HepG2 (cell line): ENCODE results near the gene ZBTB25. TPM values are rescaled to one million over a fixed set of nuclear protein-coding genes. Genes with fewer than 3 reads are reported as not detected.

ENCODE experiments used
- ATAC-seq: fragments of 200-7000 bp; cut with Tn5 transposase; 3 replicates; pipeline ENCODE4 v1.9.1; 2020; ENCODE audit warnings: mild to moderate bottlenecking, moderate library complexity
- BruUV-seq: library from RNA; stranded (reverse); fragments of 400-500 nt; replicated peaks from 2 replicates; lab custom pipeline; 2021; lab: Mats Ljungman, UMichigan
- CTCF ChIA-PET: fragments of 300-600 bp; formaldehyde crosslinking; extraction: SDS; loops from one replicate; lab custom pipeline; 2021; ENCODE audit warnings: low total read pairs, inconsistent platforms, low intra/inter-chr PET ratio; lab: Yijun Ruan, JAX
- POLR2A ChIA-PET: fragments of 350-600 bp; sonication (Branson Sonifier 250); formaldehyde crosslinking; loops from one replicate; lab custom pipeline; 2020; ENCODE audit warnings: antibody characterized with exemption, inconsistent platforms; lab: Yijun Ruan, JAX
- DNase-seq: peaks from one replicate; pipeline ENCODE4 v3.0.0-alpha.2; 2015; ENCODE audit warnings: low spot score
- FAIRE-seq: peaks from 3 replicates; lab custom pipeline; 2011; peaks lifted over from hg19 to GRCh38; lab: Jason Lieb, UNC
- H2AFZ ChIP-seq: one replicate; pipeline ENCODE4 v1.6.1; 2011; ENCODE audit warnings: low read length, inconsistent platforms
- H3K27ac ChIP-seq: fragments of 300-600 bp; 3 replicates; pipeline ENCODE4 v1.8.0; 2011; ENCODE audit warnings: mixed run types, mild to moderate bottlenecking, mixed read lengths, low read length, inconsistent platforms; ENCODE audit not compliant: insufficient read depth; ENCODE audit errors: extremely low read length
- H3K27me3 ChIP-seq, 2 experiments: fragments of 200-600 bp in 1 of 2; 2 replicates in 1 of 2; 3 replicates in 1 of 2; pipeline versions ENCODE4 v1.6.0 to v1.8.0; 2011; ENCODE audit warnings: low read length in 2 of 2, mild to moderate bottlenecking in 2 of 2, moderate library complexity in 2 of 2, inconsistent platforms in 1 of 2; ENCODE audit not compliant: insufficient read depth in 2 of 2, control insufficient read depth in 1 of 2
- H3K36me3 ChIP-seq, 2 experiments: fragments of 200-600 bp in 1 of 2; replicated peaks in 1 of 2; 2 replicates in 1 of 2; 3 replicates in 1 of 2; pipeline versions ENCODE4 v1.5.1 to v1.8.0; 2011; ENCODE audit warnings: low read length in 2 of 2, inconsistent platforms in 1 of 2; ENCODE audit not compliant: insufficient read depth in 2 of 2, control insufficient read depth in 1 of 2
- H3K4me1 ChIP-seq: 2 replicates; pipeline ENCODE4 v1.5.1; 2012; ENCODE audit warnings: low read length, inconsistent platforms; ENCODE audit not compliant: insufficient read depth
- H3K4me2 ChIP-seq: 2 replicates; pipeline ENCODE4 v1.6.0; 2011; ENCODE audit warnings: low read depth, low read length, inconsistent platforms
- H3K4me3 ChIP-seq, 3 experiments: fragments of 200-600 bp in 1 of 3; sonication (generic), shearing (Covaris generic) in 1 of 3; replicated peaks in 1 of 3; 2 replicates each; pipeline ENCODE4 v1.5.1; 2011 to 2016; ENCODE audit warnings: low read length in 3 of 3, inconsistent platforms in 2 of 3, low read depth in 2 of 3, mild to moderate bottlenecking in 2 of 3, control low read depth in 1 of 3, mixed read lengths in 1 of 3; ENCODE audit not compliant: insufficient read depth in 1 of 3
- H3K79me2 ChIP-seq: one replicate; pipeline ENCODE4 v1.6.1; 2011; ENCODE audit warnings: low read length, inconsistent platforms; ENCODE audit not compliant: insufficient read depth
- H3K9ac ChIP-seq: 2 replicates; pipeline ENCODE4 v1.6.0; 2011; ENCODE audit warnings: mild to moderate bottlenecking, low read depth, low read length, inconsistent platforms; ENCODE audit not compliant: insufficient read depth
- H3K9me3 ChIP-seq: 2 replicates; pipeline ENCODE4 v1.5.1; 2012; ENCODE audit warnings: mild to moderate bottlenecking, low read length
- H4K20me1 ChIP-seq: 2 replicates; pipeline ENCODE4 v1.6.0; 2011; ENCODE audit warnings: inconsistent platforms, mild to moderate bottlenecking, low read length, moderate library complexity; ENCODE audit not compliant: insufficient read depth
- WGBS: methylation state at CpG from one replicate; pipeline ENCODE4 v1.1.6; 2017; ENCODE audit warnings: low lambda C conversion rate; 5-methylcytosine and 5-hydroxymethylcytosine counted together
- in situ Hi-C: cut with HindIII; loops from 2 replicates; pipeline ENCODE4 v1.10.0; 2017; ENCODE audit warnings: low pct_unique_long_range_greater_than_20kb; ENCODE audit not compliant: extremely low pct_ligation_motif_present
- intact Hi-C: fragments of 100-400 bp; cut with micrococcal nuclease; formaldehyde crosslinking; loops from one replicate; pipeline ENCODE4 v1.10.0; 2022; ENCODE audit not compliant: unreplicated experiment
- polyA plus RNA-seq, 8 experiments: library from polyadenylated mRNA; depleted of rRNA in 3 of 8; stranded (reverse) in 7 of 8; unstranded in 1 of 8; fragments of >200 nt; fragmentation: Illumina TruSeq in 4 of 8; extraction: Trizol in 4 of 8; gene quantifications; 2 replicates each; pipeline versions ENCODE4 v1.2.1 to v1.2.3, GENCODE V29; 2011 to 2016; ENCODE audit warnings: low read depth in 4 of 8, missing spikeins in 1 of 8, mixed read lengths in 1 of 8; ENCODE audit not compliant: insufficient read depth in 1 of 8
- total RNA-seq, 5 experiments: library from RNA; depleted of rRNA; stranded (reverse); fragments of >200 nt; fragmentation: Illumina TruSeq; extraction: Trizol; gene quantifications; 2 replicates each; pipeline ENCODE4 v1.2.3, GENCODE V29; 2016; ENCODE audit warnings: low read depth in 1 of 5
- TF ChIP-seq, protein P1 (sequence below): sonication (generic); formaldehyde crosslinking; IDR thresholded peaks from 2 replicates; pipeline ENCODE4 v1.4.0; 2020; ENCODE audit warnings: missing genetic modification reagents
- TF ChIP-seq, protein P2 (sequence below): sonication (generic); formaldehyde crosslinking; IDR thresholded peaks from 2 replicates; pipeline ENCODE4; 2020; ENCODE audit warnings: missing genetic modification reagents, mild to moderate bottlenecking, borderline replicate concordance
- TF ChIP-seq, protein P3 (sequence below): sonication (generic); formaldehyde crosslinking; IDR thresholded peaks from 2 replicates; pipeline ENCODE4 v1.5.1; 2020; ENCODE audit warnings: mild to moderate bottlenecking, missing genetic modification reagents, borderline replicate concordance
- TF ChIP-seq, protein P4 (sequence below): sonication (generic); formaldehyde crosslinking; IDR thresholded peaks from 2 replicates; pipeline ENCODE4 v1.5.1; 2020; ENCODE audit warnings: mild to moderate bottlenecking, missing genetic modification reagents, moderate library complexity

Gene ZBTB25
- total and polyA plus RNA-seq, 2 of the 13 experiments (the other 11 are each of a cell fraction or from before 2014, with no cell fraction given): 3.5 to 7.6 TPM

DNA sequence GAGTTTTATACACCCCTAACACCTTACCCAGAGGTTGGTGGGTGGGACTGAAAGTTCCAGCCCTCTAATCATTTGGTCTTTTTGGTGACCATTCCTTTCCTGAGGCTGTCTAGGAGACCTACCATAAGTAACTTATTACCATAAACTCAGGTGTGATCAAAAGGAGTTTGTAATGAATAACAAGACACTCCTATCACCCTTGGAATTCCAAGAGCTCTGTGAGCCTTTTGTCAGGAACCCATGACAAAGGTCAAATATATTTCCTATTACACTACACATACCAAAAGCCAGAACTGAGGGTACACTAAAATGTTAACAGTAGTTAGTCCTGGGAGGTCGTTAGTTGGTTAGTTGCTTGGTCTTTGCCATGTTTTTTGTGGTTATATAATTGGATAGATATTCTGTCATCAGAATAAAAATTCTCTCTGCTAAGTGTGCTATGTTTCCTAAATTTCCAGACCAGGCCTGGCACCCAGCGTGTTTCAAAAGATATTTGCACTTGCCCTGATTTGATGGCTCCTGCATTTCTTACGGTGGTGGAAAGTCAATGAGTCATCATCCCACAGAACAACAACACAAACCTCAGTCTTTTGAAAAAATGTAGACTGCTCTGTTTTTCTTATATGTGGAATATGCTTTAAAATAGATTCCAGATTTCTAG is 65.3 kb downstream of the ZBTB25 start (continued):
- TF ChIP-seq, protein P1, sequence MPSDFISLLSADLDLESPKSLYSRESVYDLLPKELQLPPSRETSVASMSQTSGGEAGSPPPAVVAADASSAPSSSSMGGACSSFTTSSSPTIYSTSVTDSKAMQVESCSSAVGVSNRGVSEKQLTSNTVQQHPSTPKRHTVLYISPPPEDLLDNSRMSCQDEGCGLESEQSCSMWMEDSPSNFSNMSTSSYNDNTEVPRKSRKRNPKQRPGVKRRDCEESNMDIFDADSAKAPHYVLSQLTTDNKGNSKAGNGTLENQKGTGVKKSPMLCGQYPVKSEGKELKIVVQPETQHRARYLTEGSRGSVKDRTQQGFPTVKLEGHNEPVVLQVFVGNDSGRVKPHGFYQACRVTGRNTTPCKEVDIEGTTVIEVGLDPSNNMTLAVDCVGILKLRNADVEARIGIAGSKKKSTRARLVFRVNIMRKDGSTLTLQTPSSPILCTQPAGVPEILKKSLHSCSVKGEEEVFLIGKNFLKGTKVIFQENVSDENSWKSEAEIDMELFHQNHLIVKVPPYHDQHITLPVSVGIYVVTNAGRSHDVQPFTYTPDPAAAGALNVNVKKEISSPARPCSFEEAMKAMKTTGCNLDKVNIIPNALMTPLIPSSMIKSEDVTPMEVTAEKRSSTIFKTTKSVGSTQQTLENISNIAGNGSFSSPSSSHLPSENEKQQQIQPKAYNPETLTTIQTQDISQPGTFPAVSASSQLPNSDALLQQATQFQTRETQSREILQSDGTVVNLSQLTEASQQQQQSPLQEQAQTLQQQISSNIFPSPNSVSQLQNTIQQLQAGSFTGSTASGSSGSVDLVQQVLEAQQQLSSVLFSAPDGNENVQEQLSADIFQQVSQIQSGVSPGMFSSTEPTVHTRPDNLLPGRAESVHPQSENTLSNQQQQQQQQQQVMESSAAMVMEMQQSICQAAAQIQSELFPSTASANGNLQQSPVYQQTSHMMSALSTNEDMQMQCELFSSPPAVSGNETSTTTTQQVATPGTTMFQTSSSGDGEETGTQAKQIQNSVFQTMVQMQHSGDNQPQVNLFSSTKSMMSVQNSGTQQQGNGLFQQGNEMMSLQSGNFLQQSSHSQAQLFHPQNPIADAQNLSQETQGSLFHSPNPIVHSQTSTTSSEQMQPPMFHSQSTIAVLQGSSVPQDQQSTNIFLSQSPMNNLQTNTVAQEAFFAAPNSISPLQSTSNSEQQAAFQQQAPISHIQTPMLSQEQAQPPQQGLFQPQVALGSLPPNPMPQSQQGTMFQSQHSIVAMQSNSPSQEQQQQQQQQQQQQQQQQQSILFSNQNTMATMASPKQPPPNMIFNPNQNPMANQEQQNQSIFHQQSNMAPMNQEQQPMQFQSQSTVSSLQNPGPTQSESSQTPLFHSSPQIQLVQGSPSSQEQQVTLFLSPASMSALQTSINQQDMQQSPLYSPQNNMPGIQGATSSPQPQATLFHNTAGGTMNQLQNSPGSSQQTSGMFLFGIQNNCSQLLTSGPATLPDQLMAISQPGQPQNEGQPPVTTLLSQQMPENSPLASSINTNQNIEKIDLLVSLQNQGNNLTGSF (CRISPR knock-in tag): no peak

DNA sequence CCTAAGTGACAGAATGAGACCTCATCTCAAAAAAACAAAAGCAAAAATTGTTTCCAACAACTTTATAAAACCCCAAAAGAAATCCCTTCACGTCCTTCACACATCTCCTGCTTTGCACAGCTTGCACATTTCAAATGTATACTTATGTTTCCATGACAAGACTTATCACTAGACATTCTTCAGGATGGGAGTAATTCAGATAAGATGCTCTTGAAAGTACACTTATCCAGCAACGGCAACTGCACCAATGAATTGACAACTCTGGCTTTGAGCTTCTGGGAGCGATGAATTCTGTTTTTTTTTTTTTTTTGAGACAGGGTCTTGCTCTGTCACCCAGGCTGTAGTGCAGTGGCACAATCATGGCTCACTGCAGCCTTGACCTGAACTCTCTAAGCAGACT is 69.1 kb downstream of the ZBTB25 start:
- peaks cover 21 to 85% of the 10 kb centered on the region in 2 experiments for H3K36me3 ChIP-seq
- H3K27me3 ChIP-seq: no peaks in the 10 kb centered on the region
- DNase-seq: no peak
- no peaks in the 10 kb centered on the region for H3K79me2 ChIP-seq
- POLR2A ChIA-PET: no interaction called here
- H3K27ac ChIP-seq: no peak overlapping the region
- intact Hi-C loops: no loop called here
- ATAC-seq: no peak
- H3K9me3 ChIP-seq: no peaks in the 10 kb centered on the region
- CTCF ChIA-PET: no interaction called here
- no peak overlapping the region for H3K4me2 ChIP-seq
- in situ Hi-C loops: no loop called here
- H4K20me1 ChIP-seq: 0 out of 2 replicates have a peak, but pooled peaks cover 3% of the 10 kb centered on the region
- H3K9ac ChIP-seq: no peak overlapping the region
- no peak overlapping the region for H3K4me3 ChIP-seq
- no peak for FAIRE-seq
- no peaks in the 10 kb centered on the region for H3K4me1 ChIP-seq
- H2AFZ ChIP-seq: no peak overlapping the region
- TF ChIP-seq, protein P2, sequence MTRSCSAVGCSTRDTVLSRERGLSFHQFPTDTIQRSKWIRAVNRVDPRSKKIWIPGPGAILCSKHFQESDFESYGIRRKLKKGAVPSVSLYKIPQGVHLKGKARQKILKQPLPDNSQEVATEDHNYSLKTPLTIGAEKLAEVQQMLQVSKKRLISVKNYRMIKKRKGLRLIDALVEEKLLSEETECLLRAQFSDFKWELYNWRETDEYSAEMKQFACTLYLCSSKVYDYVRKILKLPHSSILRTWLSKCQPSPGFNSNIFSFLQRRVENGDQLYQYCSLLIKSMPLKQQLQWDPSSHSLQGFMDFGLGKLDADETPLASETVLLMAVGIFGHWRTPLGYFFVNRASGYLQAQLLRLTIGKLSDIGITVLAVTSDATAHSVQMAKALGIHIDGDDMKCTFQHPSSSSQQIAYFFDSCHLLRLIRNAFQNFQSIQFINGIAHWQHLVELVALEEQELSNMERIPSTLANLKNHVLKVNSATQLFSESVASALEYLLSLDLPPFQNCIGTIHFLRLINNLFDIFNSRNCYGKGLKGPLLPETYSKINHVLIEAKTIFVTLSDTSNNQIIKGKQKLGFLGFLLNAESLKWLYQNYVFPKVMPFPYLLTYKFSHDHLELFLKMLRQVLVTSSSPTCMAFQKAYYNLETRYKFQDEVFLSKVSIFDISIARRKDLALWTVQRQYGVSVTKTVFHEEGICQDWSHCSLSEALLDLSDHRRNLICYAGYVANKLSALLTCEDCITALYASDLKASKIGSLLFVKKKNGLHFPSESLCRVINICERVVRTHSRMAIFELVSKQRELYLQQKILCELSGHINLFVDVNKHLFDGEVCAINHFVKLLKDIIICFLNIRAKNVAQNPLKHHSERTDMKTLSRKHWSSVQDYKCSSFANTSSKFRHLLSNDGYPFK (CRISPR knock-in tag): no peak
- TF ChIP-seq, protein P3, sequence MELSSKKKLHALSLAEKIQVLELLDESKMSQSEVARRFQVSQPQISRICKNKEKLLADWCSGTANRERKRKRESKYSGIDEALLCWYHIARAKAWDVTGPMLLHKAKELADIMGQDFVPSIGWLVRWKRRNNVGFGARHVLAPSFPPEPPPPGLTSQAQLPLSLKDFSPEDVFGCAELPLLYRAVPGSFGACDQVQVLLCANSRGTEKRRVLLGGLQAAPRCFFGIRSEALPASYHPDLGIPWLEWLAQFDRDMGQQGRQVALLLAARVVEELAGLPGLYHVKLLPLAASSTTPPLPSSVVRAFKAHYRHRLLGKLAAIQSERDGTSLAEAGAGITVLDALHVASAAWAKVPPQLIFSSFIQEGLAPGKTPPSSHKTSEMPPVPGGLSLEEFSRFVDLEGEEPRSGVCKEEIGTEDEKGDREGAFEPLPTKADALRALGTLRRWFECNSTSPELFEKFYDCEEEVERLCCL (CRISPR knock-in tag): no peak
- TF ChIP-seq, protein P4, sequence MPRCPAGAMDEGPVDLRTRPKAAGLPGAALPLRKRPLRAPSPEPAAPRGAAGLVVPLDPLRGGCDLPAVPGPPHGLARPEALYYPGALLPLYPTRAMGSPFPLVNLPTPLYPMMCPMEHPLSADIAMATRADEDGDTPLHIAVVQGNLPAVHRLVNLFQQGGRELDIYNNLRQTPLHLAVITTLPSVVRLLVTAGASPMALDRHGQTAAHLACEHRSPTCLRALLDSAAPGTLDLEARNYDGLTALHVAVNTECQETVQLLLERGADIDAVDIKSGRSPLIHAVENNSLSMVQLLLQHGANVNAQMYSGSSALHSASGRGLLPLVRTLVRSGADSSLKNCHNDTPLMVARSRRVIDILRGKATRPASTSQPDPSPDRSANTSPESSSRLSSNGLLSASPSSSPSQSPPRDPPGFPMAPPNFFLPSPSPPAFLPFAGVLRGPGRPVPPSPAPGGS (CRISPR knock-in tag): no peak
- WGBS: 100% methylated on average over 3 of the region's 3 CpGs
- BruUV-seq: no TSS peak
